ENCODE measurements around the gene COL13A1.

COL13A1 gene

GRCh38 chr10:69894156-69894555, 92.5 kb downstream of the COL13A1 start:
- no peaks in the 10 kb centered on the region for H3K36me3 ChIP-seq (ENCODE audit: control insufficient read depth, insufficient read depth, low read length)
- H3K4me3 ChIP-seq (replicated peaks; ENCODE audit: low read depth, low read length) = no peak overlapping the region
- TF ChIP-seq CTCF (IDR thresholded peaks at IDR 0.05; ENCODE audit: insufficient read depth, low read length, poor library complexity, severe bottlenecking) = no peak
- H3K27me3 ChIP-seq (replicated peaks; ENCODE audit: control insufficient read depth, insufficient read depth, low read length) = no peaks in the 10 kb centered on the region; the same call in none of the 2 replicates
- no peak for DNase-seq (ENCODE audit: extremely low read depth, insufficient read length)

- TF ChIP-seq CTCF (IDR thresholded peaks at IDR 0.05; ENCODE audit: insufficient read depth, low read length, poor library complexity, severe bottlenecking) = no peak
- Histone ChIP-seq H3K27me3 (replicated peaks; ENCODE audit: control insufficient read depth, insufficient read depth, low read length) (no peaks in the 10 kb centered on the region; the same call in none of the 2 replicates), H3K36me3 (ENCODE audit: control insufficient read depth, insufficient read depth, low read length) (no peaks in the 10 kb centered on the region), H3K4me3 (replicated peaks; ENCODE audit: low read depth, low read length) (no peak overlapping the region)
- no peak for DNase-seq (ENCODE audit: extremely low read depth, insufficient read length)
Measured at GRCh38 chr10:69895759-69896158, 94.1 kb downstream of the COL13A1 start.

- H3K4me3 ChIP-seq (replicated peaks; ENCODE audit: low read depth, low read length) = no peak overlapping the region
Measured at GRCh38 chr10:69896606-69897231, 95.0 kb downstream of the COL13A1 start.

GRCh38 chr10:69897432-69897831, 95.7 kb downstream of the COL13A1 start:
- DNase-seq (ENCODE audit: extremely low read depth, insufficient read length) = no peak
- TF ChIP-seq CTCF (IDR thresholded peaks at IDR 0.05; ENCODE audit: insufficient read depth, low read length, poor library complexity, severe bottlenecking) = no peak
- Histone ChIP-seq H3K4me3 (replicated peaks; ENCODE audit: low read depth, low read length) (no peak overlapping the region), H3K27me3 (replicated peaks; ENCODE audit: control insufficient read depth, insufficient read depth, low read length) (no peaks in the 10 kb centered on the region; the same call in none of the 2 replicates), H3K36me3 (ENCODE audit: control insufficient read depth, insufficient read depth, low read length) (no peaks in the 10 kb centered on the region)

More at GRCh38 chr10:69896606-69897231, 95.0 kb downstream of the COL13A1 start:
- no peak for DNase-seq (ENCODE audit: extremely low read depth, insufficient read length)
- Histone ChIP-seq H3K27me3 (replicated peaks; ENCODE audit: control insufficient read depth, insufficient read depth, low read length) (no peaks in the 10 kb centered on the region; the same call in none of the 2 replicates), H3K36me3 (ENCODE audit: control insufficient read depth, insufficient read depth, low read length) (no peaks in the 10 kb centered on the region)
- TF ChIP-seq CTCF (IDR thresholded peaks at IDR 0.05; ENCODE audit: insufficient read depth, low read length, poor library complexity, severe bottlenecking) = no peak

- DNase-seq (ENCODE audit: extremely low read depth, insufficient read length) = no peak
- no peaks in the 10 kb centered on the region; the same call in none of the 2 replicates for H3K27me3 ChIP-seq (replicated peaks; ENCODE audit: control insufficient read depth, insufficient read depth, low read length)
- no peak overlapping the region for H3K4me3 ChIP-seq (replicated peaks; ENCODE audit: low read depth, low read length)
- H3K36me3 ChIP-seq (ENCODE audit: control insufficient read depth, insufficient read depth, low read length) = no peaks in the 10 kb centered on the region
- TF ChIP-seq CTCF (IDR thresholded peaks at IDR 0.05; ENCODE audit: insufficient read depth, low read length, poor library complexity, severe bottlenecking) = no peak
Measured at GRCh38 chr10:69897999-69898398, 96.3 kb downstream of the COL13A1 start.
